Fibroblast of lung (primary cell): ENCODE data around the gene IL10RA. TPM values are rescaled to one million over a fixed set of nuclear protein-coding genes. Genes with fewer than 3 reads are reported as not detected.
A peak's percentile ranks its signal among the peaks of the same experiment; 100 is the strongest.

Experiments
- DNase-seq, 2 donors: peaks; one replicate each; pipeline versions ENCODE4 v3.0.0 to v3.0.0-alpha.2; 2010; ENCODE audit warnings: low read depth in 2 of 2
- H2AFZ ChIP-seq: 2 replicates; pipeline ENCODE4 v1.5.1; 2012; ENCODE audit warnings: low read length, control low read depth, inconsistent platforms
- H3K27ac ChIP-seq: 2 replicates; pipeline ENCODE4 v1.5.1; 2011; ENCODE audit warnings: low read length, control low read depth; ENCODE audit not compliant: insufficient read depth
- H3K27me3 ChIP-seq: 2 replicates; pipeline ENCODE4 v1.5.1; 2011; ENCODE audit warnings: mild to moderate bottlenecking, low read length; ENCODE audit not compliant: control insufficient read depth, insufficient read depth
- H3K36me3 ChIP-seq: 2 replicates; pipeline ENCODE4 v1.5.1; 2011; ENCODE audit warnings: low read length; ENCODE audit not compliant: control insufficient read depth, insufficient read depth
- H3K4me1 ChIP-seq: 2 replicates; pipeline ENCODE4 v1.5.1; 2011; ENCODE audit warnings: low read length; ENCODE audit not compliant: control insufficient read depth, insufficient read depth; ENCODE audit errors: extremely low read depth
- H3K4me2 ChIP-seq: 2 replicates; pipeline ENCODE4 v1.5.1; 2011; ENCODE audit warnings: low read length, control low read depth; ENCODE audit not compliant: insufficient read depth; ENCODE audit errors: extremely low read depth
- H3K4me3 ChIP-seq, 4 experiments: fragments of 200-600 bp in 1 of 4; sonication (generic) in 1 of 4; replicated peaks in 1 of 4; 2 replicates each; pipeline ENCODE4 v1.5.1; 2011 to 2016; ENCODE audit warnings: low read length in 4 of 4, low read depth in 3 of 4, mild to moderate bottlenecking in 3 of 4, control low read depth in 2 of 4, inconsistent platforms in 1 of 4, mixed read lengths in 1 of 4; ENCODE audit not compliant: insufficient read depth in 1 of 4; ENCODE audit errors: control extremely low read depth in 1 of 4
- H3K79me2 ChIP-seq: 2 replicates; pipeline ENCODE4 v1.5.1; 2012; ENCODE audit warnings: mild to moderate bottlenecking, low read length, inconsistent platforms; ENCODE audit not compliant: control insufficient read depth, insufficient read depth
- H3K9ac ChIP-seq: 2 replicates; pipeline ENCODE4 v1.5.1; 2011; ENCODE audit warnings: mild to moderate bottlenecking, low read length, control low read depth; ENCODE audit not compliant: insufficient read depth
- H3K9me3 ChIP-seq: 2 replicates; pipeline ENCODE4 v1.5.1; 2012; ENCODE audit warnings: low read depth, low read length; ENCODE audit not compliant: control insufficient read depth, insufficient read depth
- H4K20me1 ChIP-seq: 2 replicates; pipeline ENCODE4 v1.5.1; 2011; ENCODE audit warnings: low read length; ENCODE audit not compliant: control insufficient read depth, insufficient read depth; ENCODE audit errors: extremely low read depth
- CTCF ChIP-seq, 2 donors: IDR thresholded peaks in 1 of 2; conservative IDR thresholded peaks in 1 of 2; 1 replicate in 1 of 2; 2 replicates in 1 of 2; pipeline ENCODE4 v1.5.1; 2011 to 2012; ENCODE audit warnings: low read length in 2 of 2, control low read depth in 1 of 2, inconsistent platforms in 1 of 2, low read depth in 1 of 2, mild to moderate bottlenecking in 1 of 2
- EZH2 ChIP-seq: IDR thresholded peaks from 2 replicates; pipeline ENCODE4 v1.5.1; 2012; ENCODE audit warnings: low read length, control low read depth, mild to moderate bottlenecking; ENCODE audit errors: missing control alignments
- polyA minus RNA-seq: library from RNA; depleted of rRNA, polyadenylated mRNA; stranded (reverse); fragments of >200 nt; gene quantifications from 2 replicates; pipeline ENCODE4 v1.2.3, GENCODE V29; 2011; ENCODE audit warnings: low replicate concordance
- polyA plus RNA-seq, 2 donors: library from polyadenylated mRNA; depleted of rRNA in 1 of 2; stranded (reverse) in 1 of 2; unstranded in 1 of 2; fragments of >200 nt; gene quantifications; 2 replicates each; pipeline ENCODE4 v1.2.1, GENCODE V29; 2011 to 2012; ENCODE audit warnings: missing spikeins in 1 of 2
- total RNA-seq: library from RNA; depleted of rRNA; stranded (reverse); fragments of >200 nt; gene quantifications from 2 replicates; pipeline ENCODE4 v1.2.1, GENCODE V29; 2014

IL10RA gene
- total RNA-seq = 0.17 and 0.26 TPM in 2 replicates
- 0.36 TPM in 1 of 2 replicates, not detected in the other for polyA plus RNA-seq
- polyA plus RNA-seq (2012) = 0.10 TPM in 1 of 2 replicates, not detected in the other
- polyA minus RNA-seq = not detected in 2 replicates

GRCh38 chr11:117985953-117986887 lies at the start of gene IL10RA:
IL10RA (plus strand) TSS chr11:117986394; CDS start chr11:117986468, 74 bp downstream.
- TF ChIP-seq CTCF (conservative IDR thresholded peaks at IDR 0.05 in 1 of 2, IDR thresholded peaks at IDR 0.05 in 1 of 2; ENCODE audit: low read depth in 1 of 2, low read length in 2 of 2) = no peak
- no peak for TF ChIP-seq EZH2
- H4K20me1 ChIP-seq = no peaks in the 10 kb centered on the region
- H3K27ac ChIP-seq = no peak within 1 kb of the TSS
- H3K36me3 ChIP-seq = no peaks in the 10 kb centered on the region
- peak within 1 kb of the TSS; percentile 57 for H2AFZ ChIP-seq
- H3K79me2 ChIP-seq = no peaks in the 10 kb centered on the region
- H3K9ac ChIP-seq = peak within 1 kb of the TSS; percentile 7
- H3K27me3 ChIP-seq = peaks cover 5% of the 10 kb centered on the region
- no peaks in the 10 kb centered on the region for H3K9me3 ChIP-seq
- H3K4me2 ChIP-seq = peak within 1 kb of the TSS; percentile 71
- H3K4me1 ChIP-seq = no peaks in the 10 kb centered on the region
- peak; percentile 51 to 52 for DNase-seq
- H3K4me3 ChIP-seq = peak within 1 kb of the TSS; percentile 28 to 49 (median 37)

- Histone ChIP-seq H3K9me3 (no peaks in the 10 kb centered on the region), H3K27me3 (no peaks in the 10 kb centered on the region), H3K4me1 (no peaks in the 10 kb centered on the region), H3K4me3 (no peak overlapping the region), H3K9ac (no peak overlapping the region), H3K27ac (no peak overlapping the region), H3K4me2 (no peak overlapping the region), H3K36me3 (no peaks in the 10 kb centered on the region), H3K79me2 (no peaks in the 10 kb centered on the region), H4K20me1 (no peaks in the 10 kb centered on the region), H2AFZ (no peak overlapping the region)
- TF ChIP-seq EZH2 (no peak), CTCF (conservative IDR thresholded peaks at IDR 0.05 in 1 of 2, IDR thresholded peaks at IDR 0.05 in 1 of 2; ENCODE audit: low read depth in 1 of 2, low read length in 2 of 2) (no peak)
- DNase-seq = no peak
These were observed 49.2 kb upstream of the IL10RA start for GRCh38 chr11:117936973-117937372.

DNA sequence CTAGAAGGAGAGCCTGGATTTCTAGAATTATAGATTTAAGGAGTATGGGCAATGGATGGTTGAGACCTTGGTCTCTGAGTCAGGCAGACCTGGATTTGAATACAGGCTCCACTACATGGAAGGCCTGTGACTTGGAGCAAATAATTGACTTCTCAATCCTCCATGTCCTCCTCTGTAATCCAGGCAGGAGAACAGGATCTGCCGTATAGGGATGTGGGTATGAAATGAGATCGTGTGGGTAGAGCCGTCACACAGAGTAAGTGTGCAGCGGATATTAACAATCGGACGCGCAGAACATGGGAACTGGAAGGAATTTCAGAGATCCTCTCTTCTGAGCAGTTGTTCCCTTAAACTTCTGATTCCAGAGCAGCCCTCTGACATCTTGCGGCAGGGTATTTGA lies 45.5 kb upstream of the IL10RA start:
- Histone ChIP-seq H3K27me3 (no peaks in the 10 kb centered on the region), H3K4me2 (no peak overlapping the region), H3K79me2 (no peaks in the 10 kb centered on the region), H2AFZ (no peak overlapping the region), H3K27ac (no peak overlapping the region), H4K20me1 (no peaks in the 10 kb centered on the region), H3K4me3 (no peak overlapping the region), H3K9ac (no peak overlapping the region), H3K4me1 (no peaks in the 10 kb centered on the region), H3K36me3 (no peaks in the 10 kb centered on the region), H3K9me3 (no peaks in the 10 kb centered on the region)
- TF ChIP-seq EZH2 (no peak), CTCF (conservative IDR thresholded peaks at IDR 0.05 in 1 of 2, IDR thresholded peaks at IDR 0.05 in 1 of 2; ENCODE audit: low read depth in 1 of 2, low read length in 2 of 2) (no peak)
- DNase-seq = no peak
